ENCODE results near the gene CACNB4.
"Not testable (repeated sequence)": the region's sequence is repeated elsewhere in the genome, so short reads cannot be mapped to it uniquely, and the experiment has no call there.

DNA sequence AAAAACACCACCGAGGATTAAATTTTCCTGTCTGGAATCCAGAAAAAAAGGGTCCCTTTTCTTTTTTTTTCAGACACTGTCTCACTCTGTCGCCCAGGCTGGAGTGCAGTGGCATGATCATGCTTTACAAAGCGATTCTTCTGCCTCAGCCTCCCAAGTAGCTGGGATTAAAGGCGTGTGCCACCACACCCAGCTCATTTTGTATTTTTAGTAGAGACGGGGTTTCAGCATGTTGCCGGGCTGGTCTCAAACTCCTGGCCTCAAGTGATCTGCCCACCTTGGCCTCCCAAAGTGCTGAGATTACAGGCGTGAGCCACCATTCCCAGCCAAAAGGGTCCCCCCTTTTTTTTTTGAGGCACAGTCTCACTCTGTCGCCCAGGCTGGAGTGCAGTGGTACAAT is 104.7 kb downstream of the CACNB4 start:
- TF ChIP-seq, protein P1, sequence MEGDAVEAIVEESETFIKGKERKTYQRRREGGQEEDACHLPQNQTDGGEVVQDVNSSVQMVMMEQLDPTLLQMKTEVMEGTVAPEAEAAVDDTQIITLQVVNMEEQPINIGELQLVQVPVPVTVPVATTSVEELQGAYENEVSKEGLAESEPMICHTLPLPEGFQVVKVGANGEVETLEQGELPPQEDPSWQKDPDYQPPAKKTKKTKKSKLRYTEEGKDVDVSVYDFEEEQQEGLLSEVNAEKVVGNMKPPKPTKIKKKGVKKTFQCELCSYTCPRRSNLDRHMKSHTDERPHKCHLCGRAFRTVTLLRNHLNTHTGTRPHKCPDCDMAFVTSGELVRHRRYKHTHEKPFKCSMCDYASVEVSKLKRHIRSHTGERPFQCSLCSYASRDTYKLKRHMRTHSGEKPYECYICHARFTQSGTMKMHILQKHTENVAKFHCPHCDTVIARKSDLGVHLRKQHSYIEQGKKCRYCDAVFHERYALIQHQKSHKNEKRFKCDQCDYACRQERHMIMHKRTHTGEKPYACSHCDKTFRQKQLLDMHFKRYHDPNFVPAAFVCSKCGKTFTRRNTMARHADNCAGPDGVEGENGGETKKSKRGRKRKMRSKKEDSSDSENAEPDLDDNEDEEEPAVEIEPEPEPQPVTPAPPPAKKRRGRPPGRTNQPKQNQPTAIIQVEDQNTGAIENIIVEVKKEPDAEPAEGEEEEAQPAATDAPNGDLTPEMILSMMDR (conservative IDR thresholded peaks at IDR 0.05 in 1 of 2, IDR thresholded peaks at IDR 0.05 in 1 of 2; ENCODE audit: extremely low read depth in 1 of 2, insufficient read depth in 1 of 2, low read depth in 1 of 2, low read length in 2 of 2), result not testable (repeated sequence)
- not testable (repeated sequence) for TF ChIP-seq EZH2 (IDR thresholded peaks at IDR 0.05; ENCODE audit: borderline replicate concordance, low read length)

Measured in mammary epithelial cell (primary cell).